OCI-LY7 (cell line): ENCODE data around the gene IFNA10. TPM values are rescaled to one million over a fixed set of nuclear protein-coding genes. Genes with fewer than 3 reads are reported as not detected.
"Not testable (repeated sequence)": the region's sequence is repeated elsewhere in the genome, so short reads cannot be mapped to it uniquely, and the experiment has no call there.

Experiments used
- BruUV-seq: library from RNA; stranded (reverse); fragments of 400-500 nt; replicated peaks from 2 replicates; lab custom pipeline; 2021; lab: Mats Ljungman, UMichigan
- CTCF ChIA-PET: fragments of 300-600 bp; sonication (Branson Sonifier 250); formaldehyde crosslinking; loops from one replicate; lab custom pipeline; 2022; ENCODE audit warnings: antibody characterized with exemption; ENCODE audit not compliant: unreplicated experiment; lab: Charles Lee
- POLR2A ChIA-PET: fragments of 300-600 bp; sonication (Branson Sonifier 250); formaldehyde crosslinking; loops from one replicate; lab custom pipeline; 2022; ENCODE audit warnings: antibody characterized with exemption; lab: Charles Lee
- DNase-seq: peaks from one replicate; pipeline ENCODE4 v3.0.0-alpha.2; 2015; ENCODE audit warnings: low spot score
- H2AFZ ChIP-seq: fragments of 200-600 bp; sonication (generic), shearing (Covaris generic); 2 replicates; pipeline ENCODE4 v1.6.1; 2014; ENCODE audit warnings: mild to moderate bottlenecking, antibody characterized with exemption, low read length, moderate library complexity
- H3K27ac ChIP-seq: fragments of 200-600 bp; sonication (generic); 2 replicates; pipeline ENCODE4 v1.5.1; 2014; ENCODE audit warnings: mixed run types, low read depth, mild to moderate bottlenecking, moderate library complexity, low read length, inconsistent platforms; ENCODE audit not compliant: poor library complexity, severe bottlenecking
- H3K36me3 ChIP-seq: fragments of 200-600 bp; sonication (generic); 2 replicates; pipeline ENCODE4 v1.6.1; 2014; ENCODE audit warnings: mild to moderate bottlenecking, antibody characterized with exemption, low read length, moderate library complexity, mixed read lengths; ENCODE audit not compliant: insufficient read depth
- H3K4me1 ChIP-seq: fragments of 200-600 bp; sonication (generic); 2 replicates; pipeline ENCODE4 v1.5.1; 2014; ENCODE audit warnings: mild to moderate bottlenecking, low read length; ENCODE audit not compliant: insufficient read depth, poor library complexity, severe bottlenecking
- H3K4me2 ChIP-seq: fragments of 200-600 bp; sonication (generic); 2 replicates; pipeline ENCODE4 v1.6.1; 2014; ENCODE audit warnings: mild to moderate bottlenecking, low read length
- H3K4me3 ChIP-seq: fragments of 200-600 bp; sonication (generic); 2 replicates; pipeline ENCODE4 v1.5.1; 2014; ENCODE audit warnings: mild to moderate bottlenecking, low read depth, low read length; ENCODE audit not compliant: poor library complexity, severe bottlenecking
- H3K79me2 ChIP-seq: fragments of 200-600 bp; sonication (generic); 2 replicates; pipeline ENCODE4 v1.6.1; 2016; ENCODE audit warnings: low read depth, mild to moderate bottlenecking, low read length, moderate library complexity, mixed read lengths; ENCODE audit not compliant: insufficient read depth
- H3K9me2 ChIP-seq: fragments of 200-600 bp; sonication (generic); 2 replicates; pipeline ENCODE4 v1.6.1; 2016; ENCODE audit warnings: mild to moderate bottlenecking, low read length, mixed read lengths; ENCODE audit not compliant: insufficient read depth
- H3K9me3 ChIP-seq: fragments of 200-600 bp; sonication (generic); 2 replicates; pipeline ENCODE4 v1.6.1; 2014; ENCODE audit warnings: mild to moderate bottlenecking, mixed run types, low read length, mixed read lengths
- H4K20me1 ChIP-seq: fragments of 200-600 bp; sonication (generic); 2 replicates; pipeline ENCODE4 v1.6.1; 2014; ENCODE audit warnings: mild to moderate bottlenecking, antibody characterized with exemption, low read length, moderate library complexity, mixed read lengths; ENCODE audit not compliant: insufficient read depth
- CTCF ChIP-seq: fragments of 200-600 bp; sonication (generic); conservative IDR thresholded peaks from 2 replicates; pipeline ENCODE4 v1.5.1; 2014; ENCODE audit warnings: mild to moderate bottlenecking, antibody characterized with exemption, low read length, moderate library complexity, mixed read lengths
- EZH2phosphoT487 ChIP-seq: fragments of 200-600 bp; sonication (generic); IDR thresholded peaks from 2 replicates; pipeline ENCODE4 v1.6.1; 2018; ENCODE audit warnings: low read depth, borderline replicate concordance, mild to moderate bottlenecking, mixed run types, antibody characterized with exemption, low read length, moderate library complexity, mixed read lengths
- intact Hi-C: fragments of 100-400 bp; cut with micrococcal nuclease; formaldehyde crosslinking; loops from one replicate; pipeline ENCODE4 v1.10.0; 2022; ENCODE audit not compliant: unreplicated experiment
- total RNA-seq, 2 experiments: library from RNA; depleted of rRNA in 1 of 2; stranded (reverse); fragments of >200 nt in 1 of 2; shearing (Covaris generic) in 1 of 2; gene quantifications; 2 replicates each; pipeline ENCODE4 v1.2.3, GENCODE V29; 2014 to 2022

The IFNA10 gene
- total RNA-seq, 2 experiments from 2014 or later: not detected

GRCh38 chr9:21234153-21234687, 27.3 kb upstream of the IFNA10 start:
- no peak for DNase-seq
- Histone ChIP-seq H3K9me2 (no peaks in the 10 kb centered on the region), H3K27ac (no peak overlapping the region), H4K20me1 (no peaks in the 10 kb centered on the region), H3K79me2 (no peaks in the 10 kb centered on the region), H3K36me3 (no peaks in the 10 kb centered on the region), H3K4me1 (no peaks in the 10 kb centered on the region), H3K4me3 (no peak overlapping the region), H2AFZ (no peak overlapping the region), H3K9me3 (no peaks in the 10 kb centered on the region), H3K4me2 (no peak overlapping the region)
- POLR2A ChIA-PET: no interaction called here
- CTCF ChIA-PET: no interaction called here
- TF ChIP-seq EZH2phosphoT487 (no peak), CTCF (no peak)
- intact Hi-C loops: no loop called here
- no TSS peak for BruUV-seq

GRCh38 chr9:21233258-21233657, 26.3 kb upstream of the IFNA10 start:
- H4K20me1 ChIP-seq: no peaks in the 10 kb centered on the region
- H3K27ac ChIP-seq: no peak overlapping the region
- TF ChIP-seq EZH2phosphoT487 (no peak), CTCF (no peak)
- H3K9me2 ChIP-seq: no peaks in the 10 kb centered on the region
- BruUV-seq: no TSS peak
- ChIA-PET POLR2A (no interaction called here), CTCF (no interaction called here)
- no peaks in the 10 kb centered on the region for H3K36me3 ChIP-seq
- H3K9me3 ChIP-seq: no peaks in the 10 kb centered on the region
- H3K4me2 ChIP-seq: no peak overlapping the region
- no peak for DNase-seq
- intact Hi-C loops: no loop called here
- no peaks in the 10 kb centered on the region for H3K4me1 ChIP-seq
- H3K79me2 ChIP-seq: no peaks in the 10 kb centered on the region
- H2AFZ ChIP-seq: no peak overlapping the region
- H3K4me3 ChIP-seq: no peak overlapping the region

- no peaks in the 10 kb centered on the region for H3K9me2 ChIP-seq
- no peak within 1 kb of the TSS for H3K27ac ChIP-seq
- DNase-seq: no peak
- intact Hi-C loops: no loop called here
- TF ChIP-seq EZH2phosphoT487 (no peak), CTCF (no peak)
- ChIA-PET CTCF (no interaction called here), POLR2A (interaction anchor here (0.6 kb wide), 1 partner anchor 979 kb away, joined by 7 read pairs; no protein-coding TSS in a partner anchor)
- no peaks in the 10 kb centered on the region for H3K9me3 ChIP-seq
- H3K79me2 ChIP-seq: no peaks in the 10 kb centered on the region
- no peaks in the 10 kb centered on the region for H4K20me1 ChIP-seq
- H2AFZ ChIP-seq: no peak within 1 kb of the TSS
- no peaks in the 10 kb centered on the region for H3K4me1 ChIP-seq
- no peak within 1 kb of the TSS for H3K4me2 ChIP-seq
- BruUV-seq: no TSS peak
- H3K36me3 ChIP-seq: no peaks in the 10 kb centered on the region
- no peak within 1 kb of the TSS for H3K4me3 ChIP-seq
These were observed 21.2 kb upstream of the IFNA10 start, which contains the start of gene IFNA17 for GRCh38 chr9:21228122-21228521. Gene IFNA17, minus strand, starts transcription at chr9:21228222. Its CDS starts 49 bp downstream, at chr9:21228173.

- not testable (repeated sequence) for H3K9me2 ChIP-seq
These were observed 10.3 kb upstream of the IFNA10 start, which contains the start of gene IFNA16 for GRCh38 chr9:21217211-21217610. Gene IFNA16, minus strand, starts transcription at chr9:21217311. Its CDS starts 6 bp downstream, at chr9:21217305.

More at GRCh38 chr9:21217211-21217610, 10.3 kb upstream of the IFNA10 start, which contains the start of gene IFNA16:
- H2AFZ ChIP-seq, H3K4me1 ChIP-seq, BruUV-seq, H3K4me3 ChIP-seq, H3K27ac ChIP-seq, H3K79me2 ChIP-seq, H3K4me2 ChIP-seq, H4K20me1 ChIP-seq, intact Hi-C loops, CTCF ChIA-PET, POLR2A ChIA-PET, H3K36me3 ChIP-seq, DNase-seq, H3K9me3 ChIP-seq: not testable (repeated sequence)
